Type B pancreatic cell (in vitro differentiated cells): Measurements from ENCODE around the gene CEACAM8. TPM values are rescaled to one million over a fixed set of nuclear protein-coding genes. Genes with fewer than 3 reads are reported as not detected.

Source experiments
- DNase-seq: peaks from one replicate; pipeline ENCODE4 v3.0.0; 2021; ENCODE audit warnings: mixed read lengths; ENCODE audit not compliant: unreplicated experiment; ENCODE audit errors: extremely low spot score
- H3K27ac Mint-ChIP-seq: 2 replicates; pipeline ENCODE4 v1.8.0; 2021; ENCODE audit warnings: mild to moderate bottlenecking, mixed read lengths
- H3K27me3 Mint-ChIP-seq: 2 replicates; pipeline ENCODE4 v1.8.0; 2021; ENCODE audit warnings: mixed read lengths
- H3K36me3 Mint-ChIP-seq: 2 replicates; pipeline ENCODE4 v1.8.0; 2021; ENCODE audit warnings: mixed read lengths
- H3K4me1 Mint-ChIP-seq: one replicate; pipeline ENCODE4 v1.8.0; 2021; ENCODE audit warnings: mixed read lengths; ENCODE audit not compliant: unreplicated experiment
- H3K4me3 Mint-ChIP-seq: 2 replicates; pipeline ENCODE4 v1.8.0; 2021; ENCODE audit warnings: mild to moderate bottlenecking, mixed read lengths
- H3K9me3 Mint-ChIP-seq: 2 replicates; pipeline ENCODE4 v1.8.0; 2021; ENCODE audit warnings: mixed read lengths
- CTCF ChIP-seq: fragments of 200-600 bp; sonication (generic); conservative IDR thresholded peaks from 2 replicates; pipeline ENCODE4 v1.5.0; 2021; ENCODE audit warnings: antibody characterized with exemption, mild to moderate bottlenecking
- total RNA-seq: library from RNA; stranded (reverse); gene quantifications from 2 replicates; pipeline ENCODE4 v1.2.1, GENCODE V29; 2021; ENCODE audit warnings: low replicate concordance

The CEACAM8 gene
- total RNA-seq, 1 donor from 2014 or later, result not detected

GRCh38 chr19:42568006-42568405 lies 26.7 kb downstream of the CEACAM8 start:
- no peak for DNase-seq
- Mint-ChIP-seq H3K27ac (no peak overlapping the region), H3K27me3 (peaks cover 34% of the 10 kb centered on the region), H3K4me3 (no peak overlapping the region), H3K4me1 (no peaks in the 10 kb centered on the region), H3K36me3 (no peaks in the 10 kb centered on the region), H3K9me3 (no peaks in the 10 kb centered on the region)
- TF ChIP-seq CTCF, result no peak

GRCh38 chr19:42567567-42567966 lies 27.2 kb downstream of the CEACAM8 start:
- TF ChIP-seq CTCF, result no peak
- DNase-seq, result no peak
- H3K36me3 Mint-ChIP-seq, result no peaks in the 10 kb centered on the region
- no peak overlapping the region for H3K4me3 Mint-ChIP-seq
- H3K9me3 Mint-ChIP-seq, result no peaks in the 10 kb centered on the region
- no peak overlapping the region for H3K27ac Mint-ChIP-seq
- H3K4me1 Mint-ChIP-seq, result no peaks in the 10 kb centered on the region
- peaks cover 34% of the 10 kb centered on the region for H3K27me3 Mint-ChIP-seq

- H3K27ac Mint-ChIP-seq, result no peak overlapping the region
- peaks cover 29% of the 10 kb centered on the region for H3K27me3 Mint-ChIP-seq
- no peaks in the 10 kb centered on the region for H3K4me1 Mint-ChIP-seq
- peak; percentile 77 for TF ChIP-seq CTCF
- H3K4me3 Mint-ChIP-seq, result no peak overlapping the region
- no peak for DNase-seq
- H3K36me3 Mint-ChIP-seq, result no peaks in the 10 kb centered on the region
- no peaks in the 10 kb centered on the region for H3K9me3 Mint-ChIP-seq
These were observed 31.1 kb downstream of the CEACAM8 start for GRCh38 chr19:42563352-42564210.

GRCh38 chr19:42561512-42561911 lies 33.2 kb downstream of the CEACAM8 start:
- Mint-ChIP-seq H3K27ac (no peak overlapping the region), H3K4me1 (no peaks in the 10 kb centered on the region), H3K36me3 (no peaks in the 10 kb centered on the region), H3K4me3 (no peak overlapping the region), H3K27me3 (peaks cover 16% of the 10 kb centered on the region), H3K9me3 (no peaks in the 10 kb centered on the region)
- TF ChIP-seq CTCF, result no peak
- no peak for DNase-seq

GRCh38 chr19:42560731-42561130 lies 34.0 kb downstream of the CEACAM8 start:
- no peak for DNase-seq
- H3K27me3 Mint-ChIP-seq, result peaks cover 16% of the 10 kb centered on the region
- no peak for TF ChIP-seq CTCF
- no peak overlapping the region for H3K27ac Mint-ChIP-seq
- no peaks in the 10 kb centered on the region for H3K36me3 Mint-ChIP-seq
- no peak overlapping the region for H3K4me3 Mint-ChIP-seq
- no peaks in the 10 kb centered on the region for H3K4me1 Mint-ChIP-seq
- no peaks in the 10 kb centered on the region for H3K9me3 Mint-ChIP-seq
